Stimulated activated naive CD8-positive, alpha-beta T cell treated with anti-CD3 and anti-CD28 coated beads, Interleukin-15, Interleukin-2, amounts not matched to agents 100 U/mL and 50 U/mL, for 24 hours (primary cell): ENCODE results near the gene MRPS18A.
"Not testable (repeated sequence)": the region's sequence is repeated elsewhere in the genome, so short reads cannot be mapped to it uniquely, and the experiment has no call there.

Experiments used
- ATAC-seq: fragments of 150-1000 bp; cut with Tn5 transposase; one replicate; pipeline ENCODE4 v1.10.0; 2021
- DNase-seq: peaks from one replicate; pipeline ENCODE4 v3.0.0; 2021

The MRPS18A gene

DNA sequence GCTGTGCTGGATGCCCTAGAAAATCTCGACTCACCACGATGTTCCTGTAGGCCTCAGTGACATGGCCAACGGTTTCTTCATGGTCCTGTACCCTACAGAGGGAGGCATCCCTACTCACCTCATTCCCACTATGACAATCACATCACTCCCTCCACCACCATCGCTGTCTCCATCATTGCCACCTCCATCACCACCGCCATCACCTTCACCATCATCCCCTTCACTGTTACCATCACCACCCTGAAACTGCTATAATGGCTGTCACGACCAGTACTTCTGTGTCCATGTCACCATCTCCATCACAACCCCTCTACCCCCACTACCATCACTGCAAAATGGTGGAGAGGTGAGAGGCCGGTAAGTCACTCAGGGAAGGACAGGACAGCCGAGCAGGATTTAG lies 29.8 kb upstream of the MRPS18A start:
- ATAC-seq (no peak), DNase-seq (no peak)

GRCh38 chr6:43716099-43716498 lies 28.5 kb upstream of the MRPS18A start:
- no peak for ATAC-seq
- DNase-seq: no peak

DNA sequence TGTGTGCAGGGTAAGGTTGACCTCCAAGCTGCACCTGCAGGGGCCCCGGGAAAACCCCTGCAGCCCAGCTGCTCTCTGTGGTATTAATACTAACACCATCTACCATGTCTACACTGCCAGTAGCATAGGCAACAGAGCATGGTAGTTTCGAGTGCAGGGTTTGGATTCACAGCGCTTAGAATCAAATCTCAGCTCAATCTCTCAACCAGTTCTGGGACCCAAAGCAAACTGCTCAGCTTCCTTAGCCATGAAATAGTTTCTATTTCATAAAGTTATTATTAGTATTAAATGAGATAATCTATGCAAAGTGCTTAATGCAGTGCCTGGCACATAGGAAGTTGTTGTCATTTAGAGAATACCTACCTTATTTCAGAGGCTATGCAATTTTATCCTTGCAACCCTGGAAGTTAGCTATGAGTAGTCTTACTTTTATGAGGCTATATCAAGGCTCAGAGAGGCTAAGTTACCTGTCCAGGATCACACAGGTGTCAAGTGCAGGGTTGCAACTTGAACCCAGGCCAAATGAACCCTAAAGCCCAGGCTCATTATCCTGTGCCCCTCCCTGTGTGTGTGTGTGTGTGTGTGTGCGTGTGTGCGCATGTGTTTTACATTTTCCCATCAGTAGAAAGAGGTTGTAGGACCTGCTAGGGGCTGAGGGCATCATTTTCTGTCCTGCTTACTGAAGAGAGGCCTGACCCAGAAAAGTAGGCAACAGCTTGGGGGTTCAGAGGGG lies 27.6 kb upstream of the MRPS18A start:
- DNase-seq (no peak), ATAC-seq (peak; percentile 30)

GRCh38 chr6:43714311-43715055 lies 26.9 kb upstream of the MRPS18A start:
- ATAC-seq (no peak), DNase-seq (no peak)

GRCh38 chr6:43713643-43714310 lies 26.2 kb upstream of the MRPS18A start:
- ATAC-seq (no peak), DNase-seq (no peak)

GRCh38 chr6:43712579-43712978 lies 25.0 kb upstream of the MRPS18A start:
- no peak for ATAC-seq
- no peak for DNase-seq

DNA sequence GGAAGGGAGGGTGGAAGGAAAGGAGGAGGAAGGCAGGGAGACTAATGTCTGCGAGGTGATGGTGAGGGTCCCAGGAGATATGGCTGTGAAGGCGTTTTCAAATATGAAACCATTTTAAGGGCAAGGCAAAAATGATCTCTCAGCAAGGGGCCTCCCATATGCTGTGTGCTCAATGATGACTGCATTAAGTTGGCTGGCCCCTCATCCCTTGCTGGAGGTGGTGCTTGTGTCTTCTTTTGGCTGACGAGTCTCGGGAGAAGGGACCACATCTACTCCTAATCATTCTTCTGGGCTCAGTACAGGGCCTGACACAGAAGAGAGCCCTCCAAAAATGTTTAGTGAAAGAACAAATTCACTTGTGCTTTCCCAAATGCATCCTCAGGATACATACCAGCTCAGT lies 23.0 kb upstream of the MRPS18A start:
- DNase-seq (no peak), ATAC-seq (no peak)

GRCh38 chr6:43709654-43710303 lies 22.2 kb upstream of the MRPS18A start:
- DNase-seq: no peak
- ATAC-seq: no peak

- ATAC-seq: peak; percentile 54
- DNase-seq: no peak
Measured at GRCh38 chr6:43708860-43709653, 21.5 kb upstream of the MRPS18A start.

DNA sequence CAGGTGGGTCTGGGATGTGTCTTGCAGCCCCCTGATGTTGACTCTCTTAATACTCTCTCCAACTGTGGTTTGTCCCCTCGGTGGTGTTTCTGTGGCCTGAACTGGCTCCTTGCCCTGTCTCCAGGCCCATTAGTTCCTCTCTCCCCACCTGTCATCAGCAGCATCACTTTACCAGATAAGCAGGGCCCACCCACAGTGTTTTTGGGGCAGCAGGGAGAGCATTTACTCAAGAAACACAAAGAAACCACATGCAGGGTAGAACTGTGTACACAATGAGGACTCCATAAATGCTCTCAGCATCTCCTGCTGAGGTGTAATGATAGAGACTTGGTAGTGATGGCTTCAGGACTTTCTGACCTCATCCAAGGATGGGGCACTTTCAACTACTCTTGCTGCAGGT lies 20.2 kb upstream of the MRPS18A start:
- ATAC-seq (no peak), DNase-seq (no peak)

DNA sequence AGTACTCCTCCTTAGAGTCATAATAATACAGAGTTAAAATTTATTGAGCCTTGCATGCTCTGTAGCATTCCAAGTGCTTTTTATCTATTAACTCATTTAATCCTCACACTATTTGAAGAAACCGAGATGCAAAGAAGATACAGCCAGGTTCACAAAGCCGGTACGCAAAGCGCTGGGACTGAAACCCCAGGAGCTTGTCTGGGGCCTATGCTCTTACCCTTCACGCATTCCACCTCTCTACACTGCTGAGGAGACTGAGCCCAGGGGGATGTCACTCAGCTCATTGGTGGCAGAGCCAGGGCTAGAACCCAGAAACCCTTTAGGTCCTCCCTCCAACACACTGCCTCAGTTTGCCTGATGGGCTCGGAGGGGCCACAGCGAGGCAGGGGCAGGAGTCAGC lies 19.7 kb upstream of the MRPS18A start:
- DNase-seq: no peak
- no peak for ATAC-seq

- DNase-seq (no peak), ATAC-seq (peak; percentile 16)
Measured at GRCh38 chr6:43706788-43707187, 19.2 kb upstream of the MRPS18A start.

DNA sequence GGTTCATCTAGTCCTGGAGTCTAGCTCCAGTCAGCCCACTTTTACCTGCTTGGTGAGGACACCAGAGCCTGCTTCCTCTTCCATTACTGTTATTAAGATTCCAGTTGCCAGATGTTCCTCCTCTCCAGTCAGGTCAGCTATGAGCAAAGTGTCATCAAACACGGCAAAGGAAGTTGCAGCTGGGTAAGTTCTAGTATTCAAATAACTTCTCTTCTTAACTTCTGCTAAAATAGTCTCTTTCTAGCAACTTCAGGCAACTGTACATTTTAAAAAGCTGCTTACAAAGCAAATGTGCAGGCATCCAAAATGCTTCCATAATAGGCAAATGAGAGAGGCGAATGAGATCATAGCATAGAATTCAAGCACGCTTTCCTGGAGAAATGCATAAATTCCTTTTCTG lies 18.4 kb upstream of the MRPS18A start:
- ATAC-seq (no peak), DNase-seq (no peak)

DNA sequence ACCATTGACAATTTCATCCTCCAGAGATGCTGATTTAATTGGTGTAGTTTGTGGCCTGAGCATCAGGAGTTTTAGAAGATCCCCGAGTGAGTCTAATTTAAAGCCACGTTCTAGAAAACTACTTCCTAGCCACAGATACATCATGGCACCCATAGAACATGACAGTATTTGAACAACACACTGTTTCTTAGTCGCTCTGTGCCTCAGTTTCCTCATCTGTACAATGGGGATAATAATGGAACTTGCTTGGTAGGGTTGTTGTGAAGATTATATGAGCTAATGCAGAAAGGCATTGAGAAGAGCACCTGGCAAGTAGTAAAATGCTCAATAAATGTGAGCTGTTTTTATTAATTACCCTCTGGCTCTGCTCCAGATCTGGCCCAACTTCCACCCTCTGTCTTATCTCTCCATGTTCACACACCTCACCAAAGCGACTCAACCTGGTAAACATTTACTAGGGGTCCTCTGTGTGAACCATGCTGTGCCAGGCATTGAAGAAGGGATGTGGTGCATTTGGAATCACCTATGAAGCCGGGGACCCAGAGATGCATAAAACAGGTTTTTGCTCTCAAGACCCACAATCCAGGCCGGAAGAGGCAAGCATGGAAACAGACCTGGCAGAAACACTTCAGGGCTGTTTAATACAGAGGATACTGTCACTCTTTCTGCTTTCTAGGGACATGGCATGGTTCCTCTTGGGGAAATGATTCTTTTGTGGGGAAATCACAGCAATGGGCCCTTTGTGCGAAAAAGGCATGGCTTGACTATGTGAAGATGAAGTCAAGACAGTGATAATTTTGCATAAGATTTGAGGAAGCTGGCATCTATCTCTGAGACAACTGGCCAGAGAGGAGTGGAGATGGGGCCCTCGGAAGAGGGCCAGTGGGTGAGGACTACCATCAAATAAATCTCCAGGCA lies 16.2 kb upstream of the MRPS18A start:
- DNase-seq (no peak), ATAC-seq (no peak)

- DNase-seq: peak; percentile 48
- ATAC-seq: peak; percentile 72
Measured at GRCh38 chr6:43702534-43703440, 15.2 kb upstream of the MRPS18A start.

GRCh38 chr6:43702171-43702533 lies 14.6 kb upstream of the MRPS18A start:
- ATAC-seq (no peak), DNase-seq (no peak)

DNA sequence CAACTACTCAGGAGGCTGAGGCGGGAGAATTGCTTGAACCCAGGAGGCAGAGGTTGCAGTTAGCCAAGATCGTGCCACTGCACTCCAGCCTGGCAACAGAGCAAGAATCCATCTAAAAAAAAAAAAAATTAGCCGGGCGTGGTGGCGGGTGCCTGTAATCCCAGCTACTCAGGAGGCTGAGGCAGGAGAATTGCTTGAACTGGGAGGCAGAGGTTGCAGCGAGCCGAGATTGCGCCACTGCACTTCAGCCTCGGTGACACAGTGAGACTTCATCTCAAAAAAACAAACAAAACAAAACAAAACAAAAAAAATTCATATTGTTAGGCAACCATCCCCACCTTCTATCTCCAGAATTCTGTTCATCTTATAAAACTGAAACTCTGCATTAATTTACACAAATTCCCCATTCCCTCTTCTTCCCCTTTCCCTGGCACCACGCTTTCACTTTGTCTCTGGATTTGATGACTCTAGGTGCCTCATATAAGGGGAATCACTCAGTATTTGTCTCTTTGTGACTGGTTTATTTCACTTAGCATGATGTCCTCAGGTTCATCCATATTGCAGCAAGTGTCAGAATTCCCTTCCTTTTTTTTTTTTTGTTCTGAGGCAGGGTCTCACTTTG lies 13.5 kb upstream of the MRPS18A start:
- ATAC-seq: not testable (repeated sequence)

DNA sequence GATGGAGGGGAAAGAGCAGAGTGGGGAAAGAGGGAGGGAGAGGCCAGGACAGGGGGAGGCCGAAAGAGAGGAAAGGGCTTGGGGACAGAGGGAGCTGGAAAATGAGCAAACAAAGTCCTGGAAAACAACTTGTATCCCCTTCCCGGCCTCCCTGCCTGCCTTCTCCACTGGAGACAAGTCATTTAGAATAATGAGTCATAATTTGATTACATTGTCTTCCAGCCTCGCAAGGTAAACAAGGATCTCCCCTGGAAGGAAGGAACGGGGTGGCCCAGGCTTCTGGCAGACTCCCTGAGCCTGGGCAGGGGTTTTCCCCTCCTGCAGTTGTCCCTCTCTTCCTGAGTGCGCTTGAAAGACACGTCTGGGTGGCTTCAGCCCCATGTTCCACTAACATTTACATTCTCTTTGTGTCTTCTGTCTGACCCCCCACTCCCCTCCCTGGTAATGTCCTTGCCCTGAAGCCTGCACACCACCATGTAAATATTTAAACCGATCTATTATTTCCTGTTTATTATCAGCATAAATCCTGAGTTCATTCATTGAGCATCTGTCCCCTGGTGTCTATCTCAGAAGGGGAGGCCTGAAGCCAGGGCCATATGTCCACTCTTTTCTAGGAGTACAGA lies 12.1 kb upstream of the MRPS18A start:
- no peak for ATAC-seq
- no peak for DNase-seq

More for the DNA sequence above, 13.5 kb upstream of the MRPS18A start:
- DNase-seq: not testable (repeated sequence)
